NCI-H146 treated with DMSO at 0.1 percent for 48 hours (cell line): ENCODE results near the gene CHST13.
A peak's percentile ranks its signal among the peaks of the same experiment; 100 is the strongest.
"Not testable (repeated sequence)": the region's sequence is repeated elsewhere in the genome, so short reads cannot be mapped to it uniquely, and the experiment has no call there.

ENCODE experiments used
- DNase-seq: peaks from one replicate; lab custom pipeline; 2025; ENCODE audit not compliant: unreplicated experiment; lab: John Stamatoyannopoulos, UW

CHST13 gene

DNA sequence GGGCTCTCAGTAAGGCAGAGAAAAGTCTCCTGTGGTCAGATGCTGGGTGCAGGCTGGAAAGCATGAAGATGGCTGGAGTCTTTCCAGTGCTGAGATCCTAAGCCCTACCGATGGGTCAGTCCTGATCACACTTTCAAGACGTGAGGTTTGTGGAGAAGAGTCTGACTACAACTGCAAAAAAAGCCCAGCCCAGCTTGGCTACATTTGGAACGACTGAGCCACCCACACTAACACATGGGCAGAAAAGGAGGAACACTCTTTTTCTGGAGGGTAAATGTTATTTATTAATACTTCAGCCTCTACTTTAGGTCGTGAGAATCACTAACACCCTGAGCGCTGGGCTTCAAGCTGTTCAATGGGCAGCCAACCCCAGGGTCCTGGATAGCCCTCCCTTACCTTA is 56.8 kb downstream of the CHST13 start:
- no peak for DNase-seq

DNA sequence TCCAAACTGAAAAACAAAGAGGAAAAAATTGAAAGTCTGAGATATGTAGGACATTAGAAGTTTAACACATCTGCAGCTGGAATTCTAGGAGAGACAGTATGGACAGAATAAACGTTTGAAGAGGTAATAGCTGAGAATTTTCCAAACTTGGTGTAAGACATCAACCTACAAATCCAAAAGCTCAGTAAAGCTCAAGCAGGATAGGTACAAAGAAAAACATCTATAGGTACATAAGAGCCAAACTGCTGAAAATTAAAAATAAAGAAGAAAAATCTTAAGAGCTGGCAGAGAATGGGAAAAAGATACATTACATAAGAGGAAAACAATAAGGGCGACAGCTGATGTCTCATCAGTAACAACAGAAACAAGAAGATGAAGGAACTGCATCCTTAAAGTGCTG is 57.6 kb downstream of the CHST13 start:
- no peak for DNase-seq

DNA sequence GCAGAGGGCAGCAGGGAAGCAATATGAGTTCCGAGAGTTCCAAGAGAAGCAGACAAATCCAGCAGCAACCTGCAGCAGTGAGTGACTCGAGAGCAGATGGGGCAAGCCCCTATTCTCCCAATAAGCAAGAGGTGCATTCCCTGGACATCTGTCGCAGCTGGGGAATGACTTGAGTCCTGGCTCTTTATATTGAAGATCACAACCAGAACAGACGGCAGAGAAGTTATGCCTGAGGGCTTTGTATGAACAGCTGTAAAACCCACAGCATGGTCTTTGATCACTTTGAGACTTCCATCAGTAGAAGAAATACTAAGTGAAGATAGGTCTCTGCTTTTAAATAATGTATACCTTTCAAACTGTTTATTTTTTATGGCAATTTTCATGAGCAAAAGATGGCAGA is 58.4 kb downstream of the CHST13 start:
- DNase-seq, result peak; percentile 23

DNA sequence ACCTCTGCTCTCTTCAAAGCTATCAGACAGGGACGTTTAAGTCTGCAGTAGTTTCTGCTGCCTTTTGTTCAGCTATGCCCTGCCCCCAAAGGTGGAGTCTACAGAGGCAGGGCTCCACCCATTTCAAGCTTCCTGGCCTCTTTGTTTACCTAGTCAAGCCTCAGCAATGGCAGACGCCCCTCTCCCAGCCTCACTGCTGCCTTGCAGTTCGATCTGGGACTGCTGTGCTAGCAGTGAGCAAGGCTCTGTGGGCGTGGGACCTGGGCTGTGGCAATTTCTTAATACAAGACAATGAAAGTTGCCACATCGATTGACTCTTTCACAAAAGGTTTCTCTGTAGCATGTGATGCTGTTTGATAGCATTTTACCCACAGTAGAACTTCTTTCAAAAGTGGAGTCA is 67.6 kb downstream of the CHST13 start:
- DNase-seq, result not testable (repeated sequence)
